HUES6 (cell line): ENCODE measurements around the gene KCTD20.

Experiments
- H3K27ac ChIP-seq: 2 replicates; pipeline ENCODE4 v1.7.0; 2013; ENCODE audit warnings: low read depth, mild to moderate bottlenecking, low read length, inconsistent platforms
- H3K27me3 ChIP-seq: 2 replicates; pipeline ENCODE4 v1.6.1; 2013; ENCODE audit warnings: low read length; ENCODE audit not compliant: control insufficient read depth, insufficient read depth
- H3K36me3 ChIP-seq: 2 replicates; pipeline ENCODE4 v1.6.1; 2013; ENCODE audit warnings: low read length; ENCODE audit not compliant: control insufficient read depth, insufficient read depth
- H3K4me1 ChIP-seq: 2 replicates; pipeline ENCODE4 v1.6.1; 2013; ENCODE audit warnings: low read length; ENCODE audit not compliant: control insufficient read depth, insufficient read depth
- H3K4me3 ChIP-seq: 2 replicates; pipeline ENCODE4 v1.5.1; 2013; ENCODE audit warnings: low read depth, low read length
- H3K9ac ChIP-seq: one replicate; pipeline ENCODE4 v1.6.1; 2013; ENCODE audit warnings: mild to moderate bottlenecking, low read length
- H3K9me3 ChIP-seq: 2 replicates; pipeline ENCODE4 v1.6.1; 2013; ENCODE audit warnings: low read depth, low read length; ENCODE audit not compliant: control insufficient read depth, insufficient read depth

KCTD20 gene

DNA sequence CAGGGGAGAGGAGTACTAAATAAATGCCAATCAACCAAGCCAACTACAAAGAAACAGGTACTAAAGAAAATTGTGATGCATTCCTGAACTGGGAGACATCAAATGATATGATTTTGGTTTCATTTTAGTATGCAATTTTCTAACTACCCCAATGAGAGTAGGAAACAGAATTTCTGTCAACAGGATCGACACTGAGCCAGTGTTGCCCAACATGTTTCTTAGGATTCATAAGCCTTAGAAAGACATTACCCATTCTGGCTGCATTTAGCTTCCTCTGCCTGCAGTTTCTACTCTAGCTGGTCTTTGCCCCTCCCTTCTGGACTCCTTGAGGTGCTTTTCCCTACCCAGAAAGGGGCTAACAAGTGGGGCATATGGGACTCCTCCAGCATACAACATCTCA is 49.8 kb downstream of the KCTD20 start:
- no peaks in the 10 kb centered on the region for H3K9me3 ChIP-seq
- H3K36me3 ChIP-seq: peaks cover 45% of the 10 kb centered on the region
- H3K27ac ChIP-seq: no peak overlapping the region
- peaks cover 15% of the 10 kb centered on the region for H3K4me1 ChIP-seq
- no peak overlapping the region for H3K9ac ChIP-seq
- no peak overlapping the region for H3K4me3 ChIP-seq
- no peaks in the 10 kb centered on the region for H3K27me3 ChIP-seq

GRCh38 chr6:36493319-36493718 is 50.5 kb downstream of the KCTD20 start:
- H3K27me3 ChIP-seq: no peaks in the 10 kb centered on the region
- peaks cover 40% of the 10 kb centered on the region for H3K36me3 ChIP-seq

GRCh38 chr6:36493859-36494258 is 51.1 kb downstream of the KCTD20 start:
- Histone ChIP-seq H3K27me3 (no peaks in the 10 kb centered on the region), H3K9ac (no peak overlapping the region)

More at GRCh38 chr6:36493319-36493718, 50.5 kb downstream of the KCTD20 start:
- no peaks in the 10 kb centered on the region for H3K9me3 ChIP-seq
- peaks cover 15% of the 10 kb centered on the region for H3K4me1 ChIP-seq
- H3K27ac ChIP-seq: no peak overlapping the region
- H3K9ac ChIP-seq: no peak overlapping the region
- no peak overlapping the region for H3K4me3 ChIP-seq

DNA sequence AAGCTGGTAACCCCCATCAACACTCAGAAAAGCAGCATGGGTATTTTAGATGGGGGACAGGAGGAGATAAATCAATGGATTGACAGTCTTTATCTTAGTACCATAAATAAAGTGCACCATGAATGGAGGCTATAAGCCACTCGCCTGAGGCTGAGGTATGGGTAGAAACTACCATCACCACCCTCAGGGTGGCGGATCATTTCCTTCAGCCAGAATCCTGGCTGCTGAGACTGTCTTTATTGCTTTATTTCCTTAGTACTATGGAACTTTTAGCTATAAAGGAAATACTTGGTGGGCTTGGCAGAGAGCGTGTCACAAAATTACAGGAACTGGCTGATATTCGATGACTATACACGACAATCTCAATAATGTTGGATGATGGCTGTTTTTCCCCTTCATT is 52.3 kb downstream of the KCTD20 start:
- Histone ChIP-seq H3K4me1 (peaks cover 15% of the 10 kb centered on the region), H3K27me3 (no peaks in the 10 kb centered on the region), H3K27ac (no peak overlapping the region), H3K9me3 (no peaks in the 10 kb centered on the region), H3K4me3 (no peak overlapping the region), H3K36me3 (peaks cover 40% of the 10 kb centered on the region), H3K9ac (no peak overlapping the region)

More at GRCh38 chr6:36493859-36494258, 51.1 kb downstream of the KCTD20 start:
- H3K4me1 ChIP-seq: peaks cover 15% of the 10 kb centered on the region
- H3K9me3 ChIP-seq: no peaks in the 10 kb centered on the region
- no peak overlapping the region for H3K27ac ChIP-seq
- peaks cover 40% of the 10 kb centered on the region for H3K36me3 ChIP-seq
- H3K4me3 ChIP-seq: no peak overlapping the region

DNA sequence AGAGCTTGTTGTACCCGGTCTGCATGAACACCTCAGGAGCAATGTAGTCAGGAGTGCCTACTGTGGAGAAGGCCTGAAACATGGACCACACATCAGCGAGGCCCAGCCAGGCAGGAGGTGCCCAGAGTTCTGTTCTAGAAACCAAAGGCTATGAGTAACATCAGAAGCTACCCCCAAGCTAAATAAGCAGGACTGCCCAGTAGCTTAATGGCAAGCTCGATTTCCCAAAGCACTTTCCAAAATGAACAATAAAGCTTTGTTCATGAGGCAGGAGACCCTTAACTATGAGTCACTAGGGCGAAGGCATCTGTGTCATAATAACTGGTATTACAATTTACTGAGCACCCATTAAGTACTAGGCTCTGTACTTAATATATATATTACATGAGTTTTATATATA is 57.1 kb downstream of the KCTD20 start:
- Histone ChIP-seq H3K36me3 (peaks cover 42% of the 10 kb centered on the region), H3K9me3 (no peaks in the 10 kb centered on the region), H3K4me1 (no peaks in the 10 kb centered on the region), H3K27ac (no peak overlapping the region), H3K4me3 (no peak overlapping the region), H3K27me3 (no peaks in the 10 kb centered on the region), H3K9ac (no peak overlapping the region)

DNA sequence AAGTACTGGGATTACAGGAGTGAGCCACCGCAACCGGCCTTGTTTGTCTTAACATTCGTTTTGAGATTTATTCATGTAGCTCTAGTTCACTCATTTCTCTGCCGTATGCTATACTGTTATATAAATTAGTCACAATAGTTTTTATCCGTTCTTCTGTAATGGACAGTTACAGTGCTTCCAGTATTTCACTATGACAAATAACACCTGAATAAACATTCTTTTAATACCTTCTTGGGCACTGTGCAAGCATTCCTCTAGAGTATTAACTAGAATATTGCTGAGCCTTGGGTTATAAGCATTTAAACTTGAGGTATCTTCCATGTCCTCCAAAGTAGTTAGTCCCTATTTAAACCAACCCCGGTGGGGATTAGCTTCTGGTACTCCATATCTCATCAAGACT is 58.9 kb downstream of the KCTD20 start:
- Histone ChIP-seq H3K27me3 (no peaks in the 10 kb centered on the region), H3K9ac (no peak overlapping the region), H3K4me1 (no peaks in the 10 kb centered on the region), H3K4me3 (no peak overlapping the region), H3K27ac (no peak overlapping the region), H3K36me3 (peaks cover 43% of the 10 kb centered on the region), H3K9me3 (no peaks in the 10 kb centered on the region)

GRCh38 chr6:36504181-36504580 is 61.4 kb downstream of the KCTD20 start:
- no peak overlapping the region for H3K9ac ChIP-seq
- peaks cover 37% of the 10 kb centered on the region for H3K36me3 ChIP-seq
- H3K27me3 ChIP-seq: no peaks in the 10 kb centered on the region
- no peaks in the 10 kb centered on the region for H3K9me3 ChIP-seq
- H3K4me3 ChIP-seq: no peak overlapping the region
- H3K27ac ChIP-seq: no peak overlapping the region
- H3K4me1 ChIP-seq: no peaks in the 10 kb centered on the region

DNA sequence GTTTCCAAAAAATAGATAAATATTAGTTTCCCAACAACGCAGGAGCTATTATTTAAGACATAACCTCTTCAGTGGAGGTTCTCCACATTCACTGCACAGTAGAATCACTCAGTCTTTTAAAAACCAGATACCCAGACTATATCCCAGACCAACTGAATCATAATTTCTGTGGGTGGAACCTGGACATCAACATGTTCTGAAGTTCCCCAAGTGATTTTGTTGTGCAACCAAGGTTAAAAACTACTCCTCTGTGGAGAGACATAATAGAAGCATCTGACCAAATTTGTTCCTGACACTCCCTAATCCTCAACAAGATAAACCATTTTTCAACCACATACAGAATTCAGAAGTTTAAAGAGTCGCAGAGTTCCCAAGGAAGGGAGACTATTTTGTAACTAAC is 62.2 kb downstream of the KCTD20 start:
- Histone ChIP-seq H3K4me1 (peaks cover 3% of the 10 kb centered on the region; the same call in 1 of the 2 replicates), H3K9me3 (no peaks in the 10 kb centered on the region; the same call in 1 of the 2 replicates), H3K27me3 (no peaks in the 10 kb centered on the region), H3K9ac (no peak overlapping the region), H3K4me3 (no peak overlapping the region), H3K27ac (no peak overlapping the region), H3K36me3 (peaks cover 32% of the 10 kb centered on the region)

- Histone ChIP-seq H3K9ac (no peak overlapping the region), H3K36me3 (peaks cover 41% of the 10 kb centered on the region), H3K4me1 (peaks cover 7% of the 10 kb centered on the region; the same call in 1 of the 2 replicates), H3K27ac (no peak overlapping the region), H3K4me3 (no peak overlapping the region), H3K27me3 (no peaks in the 10 kb centered on the region), H3K9me3 (no peaks in the 10 kb centered on the region; the same call in 1 of the 2 replicates)
Observed at GRCh38 chr6:36505744-36506534, 63.1 kb downstream of the KCTD20 start.

DNA sequence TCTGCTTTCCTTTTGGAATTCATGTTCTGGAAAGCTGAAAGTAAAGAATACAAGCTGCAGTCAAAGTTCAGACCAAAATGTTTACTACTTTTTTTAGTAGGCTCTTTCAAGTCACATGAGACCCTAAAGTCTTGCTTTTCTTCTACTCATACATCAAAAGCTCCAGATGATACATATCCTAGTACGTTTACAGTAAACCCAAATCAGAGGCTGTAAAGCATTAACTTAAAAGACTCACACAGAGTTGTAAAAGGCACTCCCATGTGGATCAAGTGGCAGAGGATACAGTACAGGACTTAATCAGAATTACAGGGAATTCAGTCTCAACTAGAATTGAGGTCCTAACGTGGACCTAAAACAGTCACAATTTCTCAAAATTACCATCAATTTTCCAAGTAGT is 63.8 kb downstream of the KCTD20 start:
- Histone ChIP-seq H3K4me3 (no peak overlapping the region), H3K9ac (no peak overlapping the region), H3K36me3 (peaks cover 44% of the 10 kb centered on the region), H3K27ac (no peak overlapping the region), H3K27me3 (no peaks in the 10 kb centered on the region), H3K4me1 (peaks cover 7% of the 10 kb centered on the region; the same call in 1 of the 2 replicates), H3K9me3 (no peaks in the 10 kb centered on the region; the same call in 1 of the 2 replicates)

DNA sequence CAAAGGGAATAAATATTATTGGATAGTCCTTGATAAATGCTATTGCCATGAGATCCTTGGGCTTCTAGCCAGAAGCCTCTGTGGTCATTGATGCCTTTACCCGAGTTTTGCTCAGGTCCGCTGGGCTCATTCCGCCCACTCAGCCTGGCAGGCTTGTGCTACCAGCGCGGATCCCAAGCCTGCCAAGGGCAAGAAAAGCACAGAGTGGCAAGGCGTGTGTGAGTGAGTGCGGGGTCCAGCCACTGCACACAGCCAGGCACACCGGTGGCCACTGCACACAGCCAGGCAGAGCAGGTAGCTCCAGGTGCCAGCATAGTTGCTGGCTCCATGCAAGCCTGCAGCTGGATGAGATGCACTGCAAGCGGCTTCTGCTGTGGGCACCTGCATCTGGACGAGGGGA is 65.7 kb downstream of the KCTD20 start:
- Histone ChIP-seq H3K27ac (no peak overlapping the region), H3K9me3 (no peaks in the 10 kb centered on the region; the same call in 1 of the 2 replicates), H3K9ac (no peak overlapping the region), H3K4me3 (no peak overlapping the region), H3K4me1 (peaks cover 7% of the 10 kb centered on the region; the same call in 1 of the 2 replicates), H3K27me3 (no peaks in the 10 kb centered on the region), H3K36me3 (peaks cover 49% of the 10 kb centered on the region)
